Activated naive CD4-positive, alpha-beta T cell treated with anti-CD3 and anti-CD28 coated beads, Interleukin-2, amount 50 U/mL, for 24 hours (primary cell): Measurements from ENCODE around the gene IL1RAPL2.

Source experiments
- H3K27ac Mint-ChIP-seq: one replicate; pipeline ENCODE4 v1.8.0; 2021; ENCODE audit warnings: mild to moderate bottlenecking, mixed read lengths
- H3K27me3 Mint-ChIP-seq: one replicate; pipeline ENCODE4 v1.8.0; 2021; ENCODE audit warnings: mixed read lengths
- H3K36me3 Mint-ChIP-seq: one replicate; pipeline ENCODE4 v1.8.0; 2021; ENCODE audit warnings: mixed read lengths
- H3K4me1 Mint-ChIP-seq: one replicate; pipeline ENCODE4 v1.8.0; 2021; ENCODE audit warnings: mixed read lengths
- H3K4me3 Mint-ChIP-seq: one replicate; pipeline ENCODE4 v1.8.0; 2021; ENCODE audit warnings: mild to moderate bottlenecking, mixed read lengths
- H3K9me3 Mint-ChIP-seq: one replicate; pipeline ENCODE4 v1.8.0; 2021; ENCODE audit warnings: mixed read lengths

The IL1RAPL2 gene

GRCh38 chrX:105347373-105347772, 781.4 kb downstream of the IL1RAPL2 start:
- Mint-ChIP-seq H3K27ac (no peak overlapping the region), H3K4me3 (no peak overlapping the region), H3K9me3 (no peaks in the 10 kb centered on the region), H3K27me3 (no peaks in the 10 kb centered on the region), H3K36me3 (no peaks in the 10 kb centered on the region), H3K4me1 (no peaks in the 10 kb centered on the region)

- Mint-ChIP-seq H3K36me3 (no peaks in the 10 kb centered on the region), H3K4me3 (no peak overlapping the region), H3K4me1 (no peaks in the 10 kb centered on the region), H3K27me3 (no peaks in the 10 kb centered on the region), H3K9me3 (no peaks in the 10 kb centered on the region), H3K27ac (no peak overlapping the region)
Observed at GRCh38 chrX:105349476-105349875, 783.5 kb downstream of the IL1RAPL2 start.

- Mint-ChIP-seq H3K4me3 (no peak overlapping the region), H3K9me3 (no peaks in the 10 kb centered on the region), H3K36me3 (no peaks in the 10 kb centered on the region), H3K27me3 (no peaks in the 10 kb centered on the region), H3K4me1 (no peaks in the 10 kb centered on the region), H3K27ac (no peak overlapping the region)
Observed at GRCh38 chrX:105375816-105376215, 809.8 kb downstream of the IL1RAPL2 start.

GRCh38 chrX:105424729-105425128, 858.7 kb downstream of the IL1RAPL2 start:
- no peaks in the 10 kb centered on the region for H3K27me3 Mint-ChIP-seq
- no peaks in the 10 kb centered on the region for H3K4me1 Mint-ChIP-seq
- H3K4me3 Mint-ChIP-seq = no peak overlapping the region
- no peaks in the 10 kb centered on the region for H3K9me3 Mint-ChIP-seq
- H3K27ac Mint-ChIP-seq = no peak overlapping the region
- no peaks in the 10 kb centered on the region for H3K36me3 Mint-ChIP-seq

- H3K36me3 Mint-ChIP-seq = no peaks in the 10 kb centered on the region
- no peaks in the 10 kb centered on the region for H3K4me1 Mint-ChIP-seq
- H3K9me3 Mint-ChIP-seq = no peaks in the 10 kb centered on the region
- H3K4me3 Mint-ChIP-seq = no peak overlapping the region
- H3K27me3 Mint-ChIP-seq = no peaks in the 10 kb centered on the region
- no peak overlapping the region for H3K27ac Mint-ChIP-seq
Observed at GRCh38 chrX:105451401-105451800, 885.4 kb downstream of the IL1RAPL2 start.

- no peak overlapping the region for H3K27ac Mint-ChIP-seq
- no peaks in the 10 kb centered on the region for H3K4me1 Mint-ChIP-seq
- no peak overlapping the region for H3K4me3 Mint-ChIP-seq
- H3K9me3 Mint-ChIP-seq = no peaks in the 10 kb centered on the region
- H3K36me3 Mint-ChIP-seq = no peaks in the 10 kb centered on the region
- no peaks in the 10 kb centered on the region for H3K27me3 Mint-ChIP-seq
Observed at GRCh38 chrX:105458846-105459245, 892.8 kb downstream of the IL1RAPL2 start.

- no peaks in the 10 kb centered on the region for H3K9me3 Mint-ChIP-seq
- no peaks in the 10 kb centered on the region for H3K27me3 Mint-ChIP-seq
- no peaks in the 10 kb centered on the region for H3K4me1 Mint-ChIP-seq
- H3K27ac Mint-ChIP-seq = no peak overlapping the region
- no peak overlapping the region for H3K4me3 Mint-ChIP-seq
- H3K36me3 Mint-ChIP-seq = no peaks in the 10 kb centered on the region
Observed at GRCh38 chrX:105460376-105460775, 894.4 kb downstream of the IL1RAPL2 start.

- Mint-ChIP-seq H3K4me3 (no peak overlapping the region), H3K4me1 (no peaks in the 10 kb centered on the region), H3K27me3 (no peaks in the 10 kb centered on the region), H3K27ac (no peak overlapping the region), H3K36me3 (no peaks in the 10 kb centered on the region), H3K9me3 (no peaks in the 10 kb centered on the region)
Observed at GRCh38 chrX:105461016-105461415, 895.0 kb downstream of the IL1RAPL2 start.

GRCh38 chrX:105462186-105462585, 896.2 kb downstream of the IL1RAPL2 start:
- Mint-ChIP-seq H3K9me3 (no peaks in the 10 kb centered on the region), H3K27me3 (no peaks in the 10 kb centered on the region), H3K4me1 (no peaks in the 10 kb centered on the region), H3K36me3 (no peaks in the 10 kb centered on the region), H3K4me3 (no peak overlapping the region), H3K27ac (no peak overlapping the region)

GRCh38 chrX:105463473-105463872, 897.5 kb downstream of the IL1RAPL2 start:
- Mint-ChIP-seq H3K27ac (no peak overlapping the region), H3K4me1 (no peaks in the 10 kb centered on the region), H3K4me3 (no peak overlapping the region), H3K36me3 (no peaks in the 10 kb centered on the region), H3K27me3 (no peaks in the 10 kb centered on the region), H3K9me3 (no peaks in the 10 kb centered on the region)

GRCh38 chrX:105464618-105465017, 898.6 kb downstream of the IL1RAPL2 start:
- Mint-ChIP-seq H3K27ac (no peak overlapping the region), H3K36me3 (no peaks in the 10 kb centered on the region), H3K4me1 (no peaks in the 10 kb centered on the region), H3K27me3 (no peaks in the 10 kb centered on the region), H3K4me3 (no peak overlapping the region), H3K9me3 (no peaks in the 10 kb centered on the region)

GRCh38 chrX:105468741-105469140, 902.7 kb downstream of the IL1RAPL2 start:
- no peaks in the 10 kb centered on the region for H3K9me3 Mint-ChIP-seq
- no peak overlapping the region for H3K4me3 Mint-ChIP-seq
- no peaks in the 10 kb centered on the region for H3K4me1 Mint-ChIP-seq
- no peaks in the 10 kb centered on the region for H3K27me3 Mint-ChIP-seq
- H3K36me3 Mint-ChIP-seq = no peaks in the 10 kb centered on the region
- no peak overlapping the region for H3K27ac Mint-ChIP-seq

GRCh38 chrX:105471597-105471996, 905.6 kb downstream of the IL1RAPL2 start:
- H3K36me3 Mint-ChIP-seq = no peaks in the 10 kb centered on the region
- H3K27me3 Mint-ChIP-seq = no peaks in the 10 kb centered on the region
- H3K4me3 Mint-ChIP-seq = no peak overlapping the region
- no peaks in the 10 kb centered on the region for H3K9me3 Mint-ChIP-seq
- H3K4me1 Mint-ChIP-seq = no peaks in the 10 kb centered on the region
- H3K27ac Mint-ChIP-seq = no peak overlapping the region

GRCh38 chrX:105475801-105476200, 909.8 kb downstream of the IL1RAPL2 start:
- Mint-ChIP-seq H3K27ac (no peak overlapping the region), H3K4me1 (no peaks in the 10 kb centered on the region), H3K9me3 (peaks cover 6% of the 10 kb centered on the region), H3K4me3 (no peak overlapping the region), H3K27me3 (no peaks in the 10 kb centered on the region), H3K36me3 (no peaks in the 10 kb centered on the region)

- H3K9me3 Mint-ChIP-seq = peaks cover 6% of the 10 kb centered on the region
- no peak overlapping the region for H3K4me3 Mint-ChIP-seq
- no peak overlapping the region for H3K27ac Mint-ChIP-seq
- no peaks in the 10 kb centered on the region for H3K4me1 Mint-ChIP-seq
- no peaks in the 10 kb centered on the region for H3K36me3 Mint-ChIP-seq
- H3K27me3 Mint-ChIP-seq = no peaks in the 10 kb centered on the region
Observed at GRCh38 chrX:105477351-105477750, 911.4 kb downstream of the IL1RAPL2 start.

GRCh38 chrX:105480646-105481310, 914.8 kb downstream of the IL1RAPL2 start:
- Mint-ChIP-seq H3K4me3 (no peak overlapping the region), H3K36me3 (no peaks in the 10 kb centered on the region), H3K9me3 (peaks cover 13% of the 10 kb centered on the region), H3K27ac (no peak overlapping the region), H3K27me3 (no peaks in the 10 kb centered on the region), H3K4me1 (no peaks in the 10 kb centered on the region)

- Mint-ChIP-seq H3K9me3 (peaks cover 13% of the 10 kb centered on the region), H3K4me3 (no peak overlapping the region), H3K4me1 (no peaks in the 10 kb centered on the region), H3K27ac (no peak overlapping the region), H3K27me3 (no peaks in the 10 kb centered on the region), H3K36me3 (no peaks in the 10 kb centered on the region)
Observed at GRCh38 chrX:105483011-105483410, 917.0 kb downstream of the IL1RAPL2 start.
